SU-DHL-6 (cell line): ENCODE measurements around the gene ADAM10.

Experiments used
- H2AFZ ChIP-seq: fragments of 200-600 bp; sonication (generic); 2 replicates; pipeline ENCODE4 v1.6.1; 2014; ENCODE audit warnings: low read depth, mild to moderate bottlenecking, moderate library complexity, mixed read lengths, antibody characterized with exemption, low read length; ENCODE audit not compliant: severe bottlenecking
- H3F3A ChIP-seq: fragments of 200-600 bp; shearing (Covaris generic); 2 replicates; pipeline ENCODE4 v1.6.0; 2016; ENCODE audit warnings: antibody characterized with exemption, mild to moderate bottlenecking; ENCODE audit not compliant: insufficient read depth
- H3K27ac ChIP-seq: fragments of 200-600 bp; sonication (generic); 2 replicates; pipeline ENCODE4 v1.5.1; 2016; ENCODE audit warnings: low read depth, mild to moderate bottlenecking, low read length, moderate library complexity, mixed read lengths
- H3K27me3 ChIP-seq: fragments of 200-600 bp; sonication (generic), shearing (Covaris generic); 2 replicates; pipeline ENCODE4 v1.6.0; 2014; ENCODE audit warnings: mild to moderate bottlenecking, low read length
- H3K36me3 ChIP-seq: fragments of 200-600 bp; sonication (generic); 2 replicates; pipeline ENCODE4 v1.6.1; 2014; ENCODE audit warnings: mild to moderate bottlenecking, low read length, mixed read lengths
- H3K4me2 ChIP-seq: fragments of 300-600, 200-600 bp; shearing (Covaris generic), sonication (generic); 2 replicates; pipeline ENCODE4 v1.6.0; 2014; ENCODE audit warnings: low read length, low read depth, mild to moderate bottlenecking; ENCODE audit not compliant: poor library complexity, severe bottlenecking
- H3K4me3 ChIP-seq: fragments of 200-600 bp; sonication (generic); 2 replicates; pipeline ENCODE4 v1.5.1; 2014; ENCODE audit warnings: antibody characterized with exemption, low read length, mild to moderate bottlenecking, mixed read lengths; ENCODE audit not compliant: insufficient read depth, poor library complexity, severe bottlenecking
- H3K79me2 ChIP-seq: fragments of 200-600 bp; sonication (generic); 2 replicates; pipeline ENCODE4 v1.6.1; 2014; ENCODE audit warnings: mild to moderate bottlenecking, low read length, moderate library complexity; ENCODE audit not compliant: insufficient read depth
- H3K9ac ChIP-seq: fragments of 200-600 bp; sonication (generic); 2 replicates; pipeline ENCODE4 v1.7.0; 2014; ENCODE audit warnings: mild to moderate bottlenecking, low read length
- H3K9me2 ChIP-seq: fragments of 200-600 bp; sonication (generic); replicated peaks from 2 replicates; pipeline ENCODE4 v1.6.1; 2014; ENCODE audit warnings: low read length; ENCODE audit not compliant: insufficient read depth
- H3K9me3 ChIP-seq: fragments of 200-600 bp; sonication (generic); 2 replicates; pipeline ENCODE4 v1.6.1; 2014; ENCODE audit warnings: low read length, mixed read lengths; ENCODE audit not compliant: insufficient read depth
- H4K20me1 ChIP-seq: fragments of 200-600 bp; sonication (generic); 2 replicates; pipeline ENCODE4 v1.6.1; 2014; ENCODE audit warnings: low read depth, mild to moderate bottlenecking, antibody characterized with exemption, low read length, moderate library complexity, mixed read lengths
- EZH2phosphoT487 ChIP-seq: fragments of 200-600 bp; sonication (generic), shearing (Covaris generic); conservative IDR thresholded peaks from 2 replicates; pipeline ENCODE4 v1.6.1; 2018; ENCODE audit warnings: mild to moderate bottlenecking, antibody characterized with exemption, low read length, moderate library complexity, mixed read lengths
- TF ChIP-seq, protein P1 (sequence below): fragments of 200-600 bp; sonication (generic); IDR thresholded peaks from one replicate; pipeline ENCODE4 v1.5.1; 2017; ENCODE audit warnings: antibody characterized with exemption, mild to moderate bottlenecking, low read length, moderate library complexity; ENCODE audit not compliant: insufficient read depth, poor library complexity, severe bottlenecking

ADAM10 gene

DNA sequence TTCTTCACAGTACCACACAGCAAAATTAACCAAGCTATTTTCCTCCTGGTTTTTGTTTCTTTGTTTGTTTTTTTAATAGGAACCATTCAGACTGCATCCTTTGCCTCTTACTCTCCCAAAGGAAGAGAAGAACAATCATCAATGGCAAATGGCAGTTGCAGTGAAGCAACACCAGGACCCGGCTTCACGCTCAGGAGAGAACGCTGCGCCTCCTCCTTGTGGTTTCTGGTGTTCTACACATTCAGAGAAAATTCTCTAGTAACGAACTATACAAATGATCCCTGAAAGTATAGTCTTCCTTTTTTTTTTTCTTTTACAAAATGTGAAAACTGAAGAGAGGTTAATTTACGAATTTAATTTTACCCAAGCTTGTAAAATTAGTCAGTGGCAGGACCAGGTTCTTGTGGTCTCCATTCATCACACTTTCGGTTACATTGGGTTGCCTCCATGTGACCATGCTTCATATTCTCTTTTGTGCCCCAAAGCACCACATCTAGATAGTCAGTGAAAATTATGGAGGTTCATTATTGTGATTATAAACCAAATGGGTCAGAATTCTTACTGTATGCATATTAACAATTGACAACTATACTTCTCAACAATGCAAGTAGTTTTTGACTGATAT, 11.0 kb upstream of the ADAM10 start:
- H3K9me2 ChIP-seq = no peaks in the 10 kb centered on the region

DNA sequence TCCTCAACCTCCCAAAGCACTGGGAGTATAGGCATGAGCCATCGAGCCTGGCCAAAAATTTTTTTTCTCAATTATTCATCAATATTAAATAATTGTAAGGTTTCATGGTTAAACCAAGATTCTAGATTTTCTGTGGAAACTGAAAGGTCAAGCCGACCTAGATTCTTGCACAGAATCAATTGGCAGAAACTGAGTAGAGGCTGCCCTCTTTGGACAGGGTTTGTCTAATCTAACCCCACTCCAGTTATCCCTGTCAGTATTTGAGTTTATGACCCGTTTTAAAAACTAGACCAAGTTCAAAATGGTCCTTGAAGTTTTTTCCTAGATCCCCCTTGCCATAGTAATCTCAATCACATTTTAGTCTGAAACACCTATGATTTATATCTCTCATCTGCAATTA, 8.6 kb upstream of the ADAM10 start:
- Histone ChIP-seq H3K79me2 (no peaks in the 10 kb centered on the region), H3K27me3 (no peaks in the 10 kb centered on the region), H3K27ac (no peak overlapping the region), H2AFZ (no peak overlapping the region), H4K20me1 (no peaks in the 10 kb centered on the region), H3F3A (no peaks in the 10 kb centered on the region), H3K9me2 (no peaks in the 10 kb centered on the region), H3K36me3 (no peaks in the 10 kb centered on the region), H3K9me3 (no peaks in the 10 kb centered on the region), H3K9ac (no peak overlapping the region), H3K4me3 (no peak overlapping the region), H3K4me2 (no peak overlapping the region)
- no peak for TF ChIP-seq EZH2phosphoT487
- TF ChIP-seq, protein P1, sequence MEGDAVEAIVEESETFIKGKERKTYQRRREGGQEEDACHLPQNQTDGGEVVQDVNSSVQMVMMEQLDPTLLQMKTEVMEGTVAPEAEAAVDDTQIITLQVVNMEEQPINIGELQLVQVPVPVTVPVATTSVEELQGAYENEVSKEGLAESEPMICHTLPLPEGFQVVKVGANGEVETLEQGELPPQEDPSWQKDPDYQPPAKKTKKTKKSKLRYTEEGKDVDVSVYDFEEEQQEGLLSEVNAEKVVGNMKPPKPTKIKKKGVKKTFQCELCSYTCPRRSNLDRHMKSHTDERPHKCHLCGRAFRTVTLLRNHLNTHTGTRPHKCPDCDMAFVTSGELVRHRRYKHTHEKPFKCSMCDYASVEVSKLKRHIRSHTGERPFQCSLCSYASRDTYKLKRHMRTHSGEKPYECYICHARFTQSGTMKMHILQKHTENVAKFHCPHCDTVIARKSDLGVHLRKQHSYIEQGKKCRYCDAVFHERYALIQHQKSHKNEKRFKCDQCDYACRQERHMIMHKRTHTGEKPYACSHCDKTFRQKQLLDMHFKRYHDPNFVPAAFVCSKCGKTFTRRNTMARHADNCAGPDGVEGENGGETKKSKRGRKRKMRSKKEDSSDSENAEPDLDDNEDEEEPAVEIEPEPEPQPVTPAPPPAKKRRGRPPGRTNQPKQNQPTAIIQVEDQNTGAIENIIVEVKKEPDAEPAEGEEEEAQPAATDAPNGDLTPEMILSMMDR = no peak

More for the DNA sequence above, 11.0 kb upstream of the ADAM10 start:
- no peak overlapping the region for H3K4me3 ChIP-seq
- H3K36me3 ChIP-seq = 0 out of 2 replicates have a peak, but pooled peaks cover 7% of the 10 kb centered on the region
- peaks cover 9% of the 10 kb centered on the region for H3K9me3 ChIP-seq
- H3K27ac ChIP-seq = no peak overlapping the region
- H3K9ac ChIP-seq = no peak overlapping the region
- H3K27me3 ChIP-seq = no peaks in the 10 kb centered on the region
- no peak overlapping the region for H3K4me2 ChIP-seq
- H3F3A ChIP-seq = no peaks in the 10 kb centered on the region
- no peak overlapping the region for H2AFZ ChIP-seq
- no peaks in the 10 kb centered on the region for H3K79me2 ChIP-seq
- no peak for TF ChIP-seq EZH2phosphoT487
- TF ChIP-seq, protein P1 = no peak
- no peaks in the 10 kb centered on the region for H4K20me1 ChIP-seq

DNA sequence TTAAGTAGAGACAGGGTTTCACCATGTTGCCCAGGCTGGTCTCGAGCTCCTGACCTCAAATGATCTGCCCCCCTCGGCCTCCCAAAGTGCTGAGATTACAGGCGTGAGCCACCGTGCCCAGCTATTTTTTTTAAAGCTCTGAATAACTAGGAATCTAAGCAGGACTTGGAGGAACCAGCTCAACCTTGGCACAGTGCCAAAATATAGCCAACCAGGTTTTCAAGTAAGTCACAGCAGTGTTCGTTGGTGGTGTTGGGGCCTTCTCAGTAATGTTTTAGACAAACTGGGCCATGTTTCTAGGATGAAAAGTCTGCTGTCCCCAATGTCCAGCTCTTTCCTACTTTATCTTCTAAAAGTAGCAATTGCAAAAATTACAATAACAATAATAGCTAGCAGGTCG, 6.4 kb upstream of the ADAM10 start:
- no peak overlapping the region for H3K9ac ChIP-seq
- TF ChIP-seq, protein P1 = no peak
- TF ChIP-seq EZH2phosphoT487 = no peak
- H3K9me3 ChIP-seq = no peaks in the 10 kb centered on the region

More for the DNA sequence above, 6.4 kb upstream of the ADAM10 start:
- H3K4me3 ChIP-seq = no peak overlapping the region
- H3K27ac ChIP-seq = no peak overlapping the region
- H3K36me3 ChIP-seq = no peaks in the 10 kb centered on the region
- H3K9me2 ChIP-seq = no peaks in the 10 kb centered on the region
- no peaks in the 10 kb centered on the region for H3K27me3 ChIP-seq
- no peaks in the 10 kb centered on the region for H3F3A ChIP-seq
- no peaks in the 10 kb centered on the region for H4K20me1 ChIP-seq
- no peaks in the 10 kb centered on the region for H3K79me2 ChIP-seq
- no peak overlapping the region for H2AFZ ChIP-seq
- H3K4me2 ChIP-seq = no peak overlapping the region
